Esophagus mucosa (tissue), 1 donor: ENCODE data around the gene MID1. TPM values are rescaled to one million over a fixed set of nuclear protein-coding genes. Genes with fewer than 3 reads are reported as not detected.
"Not testable (repeated sequence)": the region's sequence is repeated elsewhere in the genome, so short reads cannot be mapped to it uniquely, and the experiment has no call there.

ENCODE experiments used
- ATAC-seq: fragments of 200-7000 bp; cut with Tn5 transposase; one replicate; pipeline ENCODE4 v1.9.1; 2020
- total RNA-seq: library from RNA; stranded (reverse); gene quantifications from one replicate; pipeline ENCODE4 v1.2.4, GENCODE V29; 2023
- donor health status: DM: yes; HTN: yes; CAD: no.

MID1 gene
- total RNA-seq, 1 donor from 2014 or later = 18.3 TPM

DNA sequence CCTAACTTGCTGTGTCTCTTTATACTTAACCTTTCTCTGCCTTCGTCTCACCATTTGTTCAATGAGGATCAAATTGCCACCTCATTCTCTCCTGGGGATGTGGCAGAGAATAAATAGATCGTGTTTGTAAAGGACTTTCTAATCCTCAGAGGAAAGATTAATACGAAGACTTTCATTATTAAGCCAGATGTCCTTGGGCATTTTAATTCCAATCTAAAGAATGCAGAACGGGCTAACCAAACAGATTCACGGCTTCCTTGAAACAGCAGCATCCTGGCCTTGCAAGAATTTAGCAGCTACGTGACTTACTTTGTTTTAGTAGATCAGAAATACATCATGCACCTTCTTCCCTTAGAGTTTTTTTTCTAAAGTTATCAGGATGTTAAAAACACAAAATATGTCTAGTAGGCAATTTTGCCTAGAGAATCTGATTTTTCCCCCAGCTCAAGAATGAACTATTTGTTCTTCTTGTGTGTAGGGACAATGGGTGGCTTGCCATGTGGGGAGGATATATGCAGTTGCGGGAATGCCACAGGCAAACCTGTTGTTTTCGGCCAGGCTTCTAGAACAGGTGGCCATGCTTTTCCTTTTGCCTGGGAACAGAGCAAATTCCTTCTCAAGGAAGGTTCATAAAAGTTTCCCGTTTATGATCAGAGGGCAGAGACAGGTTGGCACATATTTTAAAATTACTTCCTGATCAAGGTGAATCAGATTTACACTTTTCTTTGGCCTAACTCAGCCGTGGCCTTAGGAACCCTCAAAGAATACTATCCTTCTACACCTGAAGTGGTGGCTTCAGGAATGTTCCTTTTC is 3.0 kb downstream of the MID1 start:
- peak; percentile 34 for ATAC-seq

DNA sequence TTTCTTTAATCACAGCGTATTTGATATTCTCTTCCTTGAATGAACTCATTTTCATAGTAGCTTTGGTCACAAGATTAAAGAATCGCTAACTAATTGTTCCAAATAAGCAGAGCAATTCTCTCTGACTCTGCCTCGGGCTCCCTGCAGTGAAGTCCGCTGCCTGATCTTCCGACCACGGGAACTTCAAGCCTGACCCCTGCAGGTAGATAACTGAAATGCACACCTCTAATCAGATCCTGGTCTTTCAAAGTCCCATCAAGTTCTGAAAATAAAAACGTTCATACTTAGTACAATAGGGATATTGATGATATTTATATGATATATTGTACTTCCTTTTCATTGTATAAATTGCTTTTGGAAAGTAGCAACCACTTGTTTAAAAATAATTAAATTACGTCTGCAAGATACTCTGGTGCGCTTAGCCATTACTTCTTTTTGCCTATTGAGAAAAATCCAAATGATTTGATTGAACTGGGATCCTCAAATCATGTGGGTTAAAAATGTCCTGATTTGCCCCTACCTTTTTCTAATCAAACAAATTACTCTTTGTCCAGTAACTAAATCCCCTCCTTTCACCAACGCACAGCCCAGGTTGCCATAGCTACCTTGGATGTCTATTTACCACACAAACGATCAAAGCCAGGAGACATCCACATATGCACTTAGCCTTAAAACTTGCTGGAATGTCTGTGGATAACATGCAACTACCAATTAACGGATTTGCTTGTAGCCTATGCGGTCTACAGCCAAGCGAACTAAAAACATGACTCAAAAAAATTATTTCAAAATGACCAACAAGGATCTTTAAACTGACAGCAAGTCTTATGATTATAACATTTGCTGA is 4.2 kb downstream of the MID1 start:
- peak; percentile 64 for ATAC-seq

DNA sequence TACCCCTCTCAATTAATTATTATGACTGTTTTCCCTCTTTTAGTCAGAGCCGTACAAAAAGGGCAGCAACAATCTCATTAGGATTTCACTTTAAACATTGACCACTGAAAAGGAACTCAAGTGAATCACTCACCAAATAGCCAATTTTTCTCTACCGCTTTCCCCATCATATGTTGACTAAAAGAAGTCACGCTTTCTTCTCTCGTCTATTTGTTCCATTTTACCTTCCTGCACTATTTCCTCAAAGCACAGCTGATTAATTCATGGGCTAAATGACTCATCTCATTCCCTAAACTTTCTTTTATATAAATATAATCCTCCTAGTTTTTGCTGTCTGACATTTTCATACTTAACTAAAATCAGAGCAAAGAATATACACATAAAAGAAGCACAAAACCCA is 8.2 kb downstream of the MID1 start:
- ATAC-seq = peak; percentile 36

GRCh38 chrX:10611441-10612090 is 8.8 kb downstream of the MID1 start:
- no peak for ATAC-seq

- peak; percentile 52 for ATAC-seq
Observed at GRCh38 chrX:10608099-10608498, 12.3 kb downstream of the MID1 start.

DNA sequence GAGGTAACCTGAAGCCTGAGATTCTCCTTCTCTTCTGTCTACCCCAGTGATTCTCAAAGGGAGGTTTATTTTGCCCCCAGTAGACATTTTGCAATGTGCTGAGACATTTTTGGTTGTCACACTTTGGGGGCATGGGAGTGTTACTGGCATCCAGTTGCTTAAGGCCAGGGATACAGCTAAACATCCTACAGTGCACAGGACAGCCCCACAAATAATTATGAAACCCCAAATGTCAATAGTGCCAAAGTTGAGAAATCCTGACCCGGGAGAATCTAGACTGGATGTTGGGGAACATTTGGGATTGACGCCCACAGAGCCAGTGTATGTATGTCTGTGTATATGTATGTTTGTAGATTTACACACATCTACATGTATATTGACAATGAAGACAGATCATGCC is 13.2 kb downstream of the MID1 start:
- ATAC-seq = no peak

DNA sequence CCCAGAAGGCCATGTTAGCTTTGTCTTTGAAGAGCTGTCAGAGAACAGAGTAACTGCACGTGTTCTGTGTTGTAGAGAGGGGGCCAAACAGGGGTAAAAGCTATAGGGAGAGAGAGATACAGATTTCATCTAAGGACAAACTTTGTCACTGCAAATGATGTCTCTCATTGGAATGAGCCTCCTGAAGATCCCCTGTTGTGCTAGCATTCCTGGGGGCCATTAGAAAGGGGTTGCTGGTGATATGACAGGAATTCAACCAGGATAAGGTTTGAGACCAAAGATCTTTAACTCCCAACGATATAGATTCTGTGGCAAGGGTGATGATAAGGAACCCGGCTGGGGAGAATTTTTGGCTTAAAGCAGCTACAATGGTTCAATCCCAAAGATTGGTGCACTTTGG is 16.8 kb downstream of the MID1 start:
- no peak for ATAC-seq

GRCh38 chrX:10602646-10603045 is 17.7 kb downstream of the MID1 start:
- ATAC-seq = peak; percentile 64

DNA sequence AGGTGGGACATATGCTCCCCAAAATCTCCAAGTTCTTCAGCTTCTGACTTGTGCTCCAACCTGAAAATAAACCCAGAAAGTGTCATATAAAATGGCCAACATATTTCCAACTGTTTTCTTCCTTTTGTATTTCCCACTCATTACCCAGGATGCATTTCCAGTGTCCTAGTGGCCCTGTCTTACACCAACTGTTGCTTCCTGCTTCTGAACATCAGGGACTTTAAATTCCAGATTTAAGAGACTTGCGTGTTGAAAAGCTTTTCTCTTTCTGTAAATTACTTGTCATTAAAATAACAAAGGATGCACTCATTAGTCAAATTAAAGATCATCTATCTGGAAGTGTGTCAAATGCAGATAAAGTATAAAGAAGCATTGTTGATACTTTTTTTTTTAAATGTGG is 19.9 kb downstream of the MID1 start:
- no peak for ATAC-seq

GRCh38 chrX:10598540-10598939 is 21.8 kb downstream of the MID1 start:
- ATAC-seq = no peak

- ATAC-seq = peak; percentile 46
Observed at GRCh38 chrX:10597871-10598270, 22.5 kb downstream of the MID1 start.

DNA sequence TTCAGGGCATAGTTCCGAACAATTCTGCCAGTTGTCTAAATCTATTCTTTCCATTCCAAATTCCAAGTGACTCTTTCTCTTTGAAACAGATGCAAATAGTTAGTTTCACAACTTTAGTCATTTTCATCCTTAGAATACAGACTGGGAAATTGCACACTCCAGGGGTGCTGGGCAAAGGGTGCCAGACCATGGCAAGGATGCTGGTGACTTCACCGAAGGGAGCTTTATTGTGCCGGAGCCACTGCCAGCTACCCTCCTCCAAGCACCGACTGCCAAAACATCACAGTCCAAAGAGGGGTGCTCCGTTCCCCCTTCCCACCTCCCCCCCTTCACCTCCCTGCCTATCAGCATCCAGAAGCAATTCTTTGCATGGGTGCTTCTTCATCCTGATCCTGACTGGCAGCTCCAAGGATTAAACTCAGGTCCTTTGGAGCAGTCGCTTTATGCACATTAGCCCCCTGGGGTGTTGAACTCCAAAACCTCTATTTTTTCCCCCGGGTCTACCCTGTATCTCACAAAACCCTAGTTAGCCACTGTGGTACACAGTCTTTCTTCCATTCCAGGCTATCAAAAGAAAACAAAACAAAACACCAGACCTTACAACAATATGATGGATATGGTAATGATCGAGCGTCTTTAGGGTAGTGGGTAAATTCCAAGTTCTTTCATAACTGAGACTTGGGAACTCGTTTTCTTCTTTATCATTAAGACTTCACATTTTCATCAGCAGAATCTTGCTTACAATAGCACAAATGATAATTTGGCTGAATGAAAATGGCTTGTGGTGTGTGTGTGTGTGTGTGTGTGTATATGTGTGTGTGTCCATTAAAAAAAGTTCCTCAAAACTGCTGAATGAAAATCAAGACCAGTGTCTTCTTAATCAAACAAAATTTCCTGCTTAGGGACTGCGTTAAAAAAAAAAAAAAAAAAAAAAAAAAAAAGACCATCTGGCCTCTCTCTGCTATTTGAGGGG is 28.7 kb downstream of the MID1 start:
- no peak for ATAC-seq

DNA sequence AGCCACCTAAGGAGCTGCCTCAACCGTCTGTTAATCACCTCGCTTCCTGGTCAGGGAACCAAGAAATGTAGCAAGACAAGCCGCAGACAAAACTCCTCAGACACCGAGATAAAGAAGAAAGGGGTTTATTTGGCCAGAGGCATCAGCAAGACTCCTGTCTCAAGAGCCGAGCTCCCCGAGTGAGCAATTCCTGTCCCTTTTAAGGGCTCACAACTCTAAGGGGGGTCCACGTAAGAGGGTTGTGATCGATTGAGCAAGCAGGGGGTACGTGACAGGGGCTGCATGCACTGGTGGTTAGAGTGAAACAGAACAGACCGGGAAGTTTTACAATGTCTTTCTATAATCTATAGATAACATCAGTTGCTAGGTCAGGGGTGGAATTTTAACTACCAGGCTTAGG is 30.6 kb downstream of the MID1 start:
- not testable (repeated sequence) for ATAC-seq

GRCh38 chrX:10589098-10589497 is 31.3 kb downstream of the MID1 start:
- no peak for ATAC-seq

- not testable (repeated sequence) for ATAC-seq
Observed at GRCh38 chrX:10584882-10585281, 35.5 kb downstream of the MID1 start.

DNA sequence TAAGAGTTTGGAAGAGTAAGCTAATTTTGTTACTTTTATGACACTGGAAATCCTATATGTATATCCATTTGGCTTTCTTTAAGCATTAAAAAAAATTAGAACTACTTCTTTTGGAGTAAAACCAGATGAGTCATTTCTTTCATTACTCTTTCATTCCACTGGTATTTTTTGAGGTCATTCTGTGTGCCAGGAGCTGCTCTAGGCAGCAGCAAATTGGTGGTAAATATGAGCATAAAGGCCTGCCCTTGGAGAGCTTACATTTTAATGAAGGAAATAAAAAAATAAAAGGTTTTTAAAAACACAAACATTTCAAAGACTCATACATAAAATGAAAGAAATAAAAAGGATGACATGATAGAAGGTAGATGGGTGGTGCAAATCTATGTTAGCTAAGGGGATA is 37.4 kb downstream of the MID1 start:
- no peak for ATAC-seq

GRCh38 chrX:10582215-10582733 is 38.1 kb downstream of the MID1 start:
- ATAC-seq = no peak

GRCh38 chrX:10579112-10580011 is 41.0 kb downstream of the MID1 start:
- ATAC-seq = peak; percentile 51

GRCh38 chrX:10578527-10578926 is 41.9 kb downstream of the MID1 start:
- ATAC-seq = no peak

DNA sequence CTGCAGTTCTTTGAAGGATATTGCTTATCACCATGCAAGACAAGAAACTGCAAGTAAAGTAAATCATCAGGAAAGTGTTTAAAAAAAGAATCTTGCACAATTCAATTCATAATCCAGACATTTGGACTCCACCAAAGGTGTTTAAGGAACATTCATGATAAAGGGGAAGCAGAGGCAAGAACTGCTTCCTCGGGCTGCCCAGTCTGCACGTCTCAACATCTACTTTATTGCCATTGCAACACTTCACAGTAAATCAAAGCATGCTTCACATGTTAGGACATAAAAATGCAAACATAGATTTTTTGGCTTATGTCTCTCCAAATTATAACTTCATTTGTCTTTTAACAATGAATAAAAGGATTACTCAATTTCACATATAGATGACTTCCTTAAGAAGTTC is 42.5 kb downstream of the MID1 start:
- ATAC-seq = peak; percentile 80
